H1 (cell line): ENCODE measurements around the gene IQGAP1. TPM values are rescaled to one million over a fixed set of nuclear protein-coding genes. Genes with fewer than 3 reads are reported as not detected.

Experiments used
- SP1 ChIP-seq: IDR thresholded peaks from 2 replicates; pipeline ENCODE4 v1.6.1; 2011; ENCODE audit warnings: low read depth, low read length
- polyA plus RNA-seq, 7 experiments: library from polyadenylated mRNA; depleted of rRNA in 3 of 7; stranded (reverse) in 5 of 7; unstranded in 2 of 7; fragments of >200 nt in 5 of 7; fragments of 200-250 nt in 2 of 7; gene quantifications; 1 replicate in 5 of 7; 2 replicates in 1 of 7; 4 replicates in 1 of 7; pipeline versions ENCODE4 v1.2.1 to v1.2.3, GENCODE V29; 2011 to 2013; ENCODE audit warnings: missing spikeins in 2 of 7, mixed read lengths in 2 of 7
- total RNA-seq: library from RNA; stranded (reverse); fragmentation: NEBNext Ultra II Directional; extraction: Animal tissue kit (Norgen Biotek cat#: 25700); gene quantifications from 2 replicates; pipeline ENCODE4 v1.2.1, GENCODE V29; 2021

IQGAP1 gene
- total and polyA plus RNA-seq, 2 of the 8 experiments (the other 6 are each of a cell fraction or from before 2014, with no cell fraction given), result 56.0 to 138 TPM

- TF ChIP-seq SP1, result no peak
Observed at GRCh38 chr15:90482124-90483011, 94.3 kb downstream of the IQGAP1 start (continued).
